ENCODE data around the gene KRT80. TPM values are rescaled to one million over a fixed set of nuclear protein-coding genes. Genes with fewer than 3 reads are reported as not detected.

The KRT80 gene
- polyA plus RNA-seq, 3 donors, result 0.18 to 0.52 (median 0.37) TPM

DNA sequence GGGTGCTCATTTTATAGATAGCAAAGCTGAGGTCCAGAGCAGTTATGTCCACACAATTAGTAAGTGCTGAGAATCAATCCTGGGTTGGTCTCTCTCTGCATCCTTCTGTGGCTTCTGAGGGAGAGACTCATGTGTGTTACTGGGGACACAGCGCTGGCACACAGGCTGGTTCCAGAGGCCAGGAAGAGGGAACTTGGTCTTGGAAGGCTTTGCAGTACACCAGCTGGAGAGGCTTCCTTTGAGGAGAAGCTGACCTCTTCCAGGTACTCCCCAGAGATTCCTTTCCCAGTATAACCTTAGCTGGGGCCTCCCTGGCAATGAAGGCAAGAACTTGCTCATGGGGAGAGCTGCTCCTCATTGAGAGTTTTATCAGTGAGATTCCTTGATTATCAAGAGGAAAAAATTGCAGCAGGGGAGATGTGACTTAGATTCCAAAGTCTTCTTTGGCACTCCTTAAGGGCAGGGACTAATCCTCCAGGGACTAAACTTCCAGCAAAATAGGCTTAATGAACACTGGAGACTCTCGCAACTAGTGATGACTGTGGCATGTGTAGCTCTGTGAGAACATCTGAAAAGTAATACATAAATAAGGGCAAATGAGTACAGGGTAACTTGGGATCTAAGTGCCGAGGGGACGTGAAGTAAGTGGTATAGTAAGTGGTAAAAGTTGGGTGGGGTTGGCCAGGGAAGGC is 13.9 kb upstream of the KRT80 start:
- H3K36me3 Mint-ChIP-seq, result peaks cover under 1 to 5% of the 10 kb centered on the region in 2 donors
- TF ChIP-seq, protein P1, sequence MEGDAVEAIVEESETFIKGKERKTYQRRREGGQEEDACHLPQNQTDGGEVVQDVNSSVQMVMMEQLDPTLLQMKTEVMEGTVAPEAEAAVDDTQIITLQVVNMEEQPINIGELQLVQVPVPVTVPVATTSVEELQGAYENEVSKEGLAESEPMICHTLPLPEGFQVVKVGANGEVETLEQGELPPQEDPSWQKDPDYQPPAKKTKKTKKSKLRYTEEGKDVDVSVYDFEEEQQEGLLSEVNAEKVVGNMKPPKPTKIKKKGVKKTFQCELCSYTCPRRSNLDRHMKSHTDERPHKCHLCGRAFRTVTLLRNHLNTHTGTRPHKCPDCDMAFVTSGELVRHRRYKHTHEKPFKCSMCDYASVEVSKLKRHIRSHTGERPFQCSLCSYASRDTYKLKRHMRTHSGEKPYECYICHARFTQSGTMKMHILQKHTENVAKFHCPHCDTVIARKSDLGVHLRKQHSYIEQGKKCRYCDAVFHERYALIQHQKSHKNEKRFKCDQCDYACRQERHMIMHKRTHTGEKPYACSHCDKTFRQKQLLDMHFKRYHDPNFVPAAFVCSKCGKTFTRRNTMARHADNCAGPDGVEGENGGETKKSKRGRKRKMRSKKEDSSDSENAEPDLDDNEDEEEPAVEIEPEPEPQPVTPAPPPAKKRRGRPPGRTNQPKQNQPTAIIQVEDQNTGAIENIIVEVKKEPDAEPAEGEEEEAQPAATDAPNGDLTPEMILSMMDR (IDR thresholded peaks at IDR 0.05), result no peak
- Histone ChIP-seq H3K4me1 (ENCODE audit: control insufficient read depth in 1 of 2, insufficient read depth in 2 of 2, low read length in 2 of 2) (peaks cover 55 to 79% of the 10 kb centered on the region in 2 donors), H3K79me2 (ENCODE audit: insufficient read depth, low read length) (no peaks in the 10 kb centered on the region), H3K27me3 (ENCODE audit: control insufficient read depth in 2 of 2, insufficient read depth in 2 of 2, low read length in 2 of 2) (no peaks in the 10 kb centered on the region), H3K4me2 (replicated peaks; ENCODE audit: extremely low read depth, low read length, poor library complexity, severe bottlenecking) (no peak overlapping the region), H3K4me3 (replicated peaks in 1 of 3; ENCODE audit: low read depth in 2 of 3, low read length in 3 of 3) (no peak overlapping the region), H4K20me1 (ENCODE audit: insufficient read depth, low read length) (no peaks in the 10 kb centered on the region), H2AFZ (ENCODE audit: insufficient read depth, low read depth, low read length, poor library complexity, severe bottlenecking) (no peak overlapping the region), H3K9me3 (replicated peaks in 1 of 2; ENCODE audit: control insufficient read depth in 1 of 2, insufficient read depth in 1 of 2, low read length in 2 of 2) (no peaks in the 10 kb centered on the region), H3K9ac (ENCODE audit: insufficient read depth, low read length, poor library complexity, severe bottlenecking) (no peak overlapping the region), H3K27ac (ENCODE audit: low read depth in 1 of 2, low read length in 2 of 2) (peak overlapping the region in 1 of 2 donors; percentile 15), H3K36me3 (replicated peaks in 1 of 2; ENCODE audit: control insufficient read depth in 1 of 2, insufficient read depth in 2 of 2, low read length in 2 of 2) (no peaks in the 10 kb centered on the region)
- 100% methylated on average over 4 of the region's 4 CpGs for WGBS (ENCODE audit: insufficient coverage)
- peak overlapping the region in 5 of 7 donors; percentile 18 to 98 (median 73) for H3K27ac Mint-ChIP-seq
- intact Hi-C loops (cut with micrococcal nuclease), result no loop called here
- peaks cover 0 to 4% (median 0%) of the 10 kb centered on the region in 3 donors for H3K27me3 Mint-ChIP-seq (ENCODE audit: low read depth in 3 of 3)
- no peak for DNase-seq
- H3K4me1 Mint-ChIP-seq, result peaks cover 82% of the 10 kb centered on the region
- H3K9me3 Mint-ChIP-seq, result peaks cover 0 to 2% (median 0%) of the 10 kb centered on the region in 7 donors
- peak overlapping the region in 1 of 2 donors; percentile 43 for H3K4me3 Mint-ChIP-seq

DNA sequence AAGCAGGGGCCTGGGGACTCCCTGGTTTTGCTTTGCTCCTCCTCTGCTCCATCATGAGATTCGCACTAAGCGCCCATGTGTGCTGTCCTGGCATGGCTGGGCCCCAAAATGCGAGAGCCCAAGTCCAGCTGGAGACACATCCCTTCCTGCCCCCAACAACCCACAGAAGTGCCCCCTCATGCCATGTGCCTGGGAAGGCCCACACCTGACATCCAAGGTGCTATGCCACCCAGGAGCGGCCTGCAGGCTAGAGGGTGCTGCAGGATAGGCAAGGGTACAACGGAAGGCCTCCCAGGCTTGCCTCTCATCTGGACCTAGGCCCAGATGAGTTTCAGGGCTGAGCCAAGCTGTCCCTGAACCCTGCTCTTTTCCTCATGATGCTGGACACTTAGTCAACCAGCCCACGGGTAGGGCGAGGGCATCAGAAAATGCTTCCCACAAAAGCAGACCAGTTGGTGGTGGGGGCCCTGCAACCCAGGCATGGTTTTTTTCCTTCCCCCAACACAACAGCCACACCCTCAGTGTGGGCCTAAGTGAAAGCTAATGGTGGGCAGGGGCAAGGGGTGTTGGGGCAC is 13.2 kb upstream of the KRT80 start:
- Histone ChIP-seq H3K79me2 (ENCODE audit: insufficient read depth, low read length) (no peaks in the 10 kb centered on the region), H3K9ac (ENCODE audit: insufficient read depth, low read length, poor library complexity, severe bottlenecking) (no peak overlapping the region), H3K9me3 (replicated peaks in 1 of 2; ENCODE audit: control insufficient read depth in 1 of 2, insufficient read depth in 1 of 2, low read length in 2 of 2) (no peaks in the 10 kb centered on the region), H3K36me3 (replicated peaks in 1 of 2; ENCODE audit: control insufficient read depth in 1 of 2, insufficient read depth in 2 of 2, low read length in 2 of 2) (no peaks in the 10 kb centered on the region), H3K4me2 (replicated peaks; ENCODE audit: extremely low read depth, low read length, poor library complexity, severe bottlenecking) (no peak overlapping the region), H3K4me3 (replicated peaks in 1 of 3; ENCODE audit: low read depth in 2 of 3, low read length in 3 of 3) (no peak overlapping the region), H4K20me1 (ENCODE audit: insufficient read depth, low read length) (no peaks in the 10 kb centered on the region), H3K4me1 (ENCODE audit: control insufficient read depth in 1 of 2, insufficient read depth in 2 of 2, low read length in 2 of 2) (peaks cover 57 to 79% of the 10 kb centered on the region in 2 donors), H3K27me3 (ENCODE audit: control insufficient read depth in 2 of 2, insufficient read depth in 2 of 2, low read length in 2 of 2) (no peaks in the 10 kb centered on the region), H2AFZ (ENCODE audit: insufficient read depth, low read depth, low read length, poor library complexity, severe bottlenecking) (no peak overlapping the region), H3K27ac (ENCODE audit: low read depth in 1 of 2, low read length in 2 of 2) (peak overlapping the region in 1 of 2 donors; percentile 100)
- H3K27me3 Mint-ChIP-seq (ENCODE audit: low read depth in 3 of 3), result peaks cover 0 to 4% (median 0%) of the 10 kb centered on the region in 3 donors
- H3K4me1 Mint-ChIP-seq, result peaks cover 83% of the 10 kb centered on the region
- 100% methylated on average over 3 of the region's 7 CpGs for WGBS (ENCODE audit: insufficient coverage)
- TF ChIP-seq, protein P1 (IDR thresholded peaks at IDR 0.05), result no peak
- H3K36me3 Mint-ChIP-seq, result peaks cover 3 to 5% of the 10 kb centered on the region in 2 donors
- peaks cover 0 to 2% (median 0%) of the 10 kb centered on the region in 7 donors for H3K9me3 Mint-ChIP-seq
- H3K27ac Mint-ChIP-seq, result peak overlapping the region in 5 of 7 donors; percentile 18 to 99 (median 77)
- intact Hi-C loops (cut with micrococcal nuclease), result no loop called here
- DNase-seq, result no peak
- no peak overlapping the region for H3K4me3 Mint-ChIP-seq
